GM19239 (cell line): Measurements from ENCODE around the gene TMEM63A.
"Not testable (repeated sequence)": the region's sequence is repeated elsewhere in the genome, so short reads cannot be mapped to it uniquely, and the experiment has no call there.

Source experiments
- DNase-seq: peaks from one replicate; pipeline ENCODE4 v3.0.0; 2011; ENCODE audit warnings: low spot score; ENCODE audit not compliant: insufficient read length
- FAIRE-seq: peaks from 2 replicates; lab custom pipeline; 2011; peaks lifted over from hg19 to GRCh38; lab: Jason Lieb, UNC

Gene TMEM63A

DNA sequence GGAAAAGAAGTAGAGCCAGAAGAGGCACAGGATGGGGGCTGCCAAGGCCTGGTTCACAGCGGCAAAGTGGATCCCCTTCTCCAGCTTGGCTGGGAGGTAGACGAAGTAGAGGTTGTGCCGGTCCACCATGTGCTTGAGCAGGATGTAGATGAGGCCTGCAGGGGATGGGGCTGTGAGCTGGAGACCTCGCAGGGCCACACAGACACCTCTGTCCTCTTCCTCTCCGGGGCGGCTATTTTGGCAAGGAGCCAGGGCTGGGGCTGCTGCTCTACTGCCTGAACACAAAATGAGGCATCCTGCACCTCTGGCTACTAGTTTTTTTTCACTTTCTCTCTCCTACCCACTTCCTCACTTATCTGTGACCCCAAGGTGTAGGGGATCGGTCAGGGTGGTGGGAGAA, 32.3 kb downstream of the TMEM63A start:
- no peak for DNase-seq
- FAIRE-seq: no peak

DNA sequence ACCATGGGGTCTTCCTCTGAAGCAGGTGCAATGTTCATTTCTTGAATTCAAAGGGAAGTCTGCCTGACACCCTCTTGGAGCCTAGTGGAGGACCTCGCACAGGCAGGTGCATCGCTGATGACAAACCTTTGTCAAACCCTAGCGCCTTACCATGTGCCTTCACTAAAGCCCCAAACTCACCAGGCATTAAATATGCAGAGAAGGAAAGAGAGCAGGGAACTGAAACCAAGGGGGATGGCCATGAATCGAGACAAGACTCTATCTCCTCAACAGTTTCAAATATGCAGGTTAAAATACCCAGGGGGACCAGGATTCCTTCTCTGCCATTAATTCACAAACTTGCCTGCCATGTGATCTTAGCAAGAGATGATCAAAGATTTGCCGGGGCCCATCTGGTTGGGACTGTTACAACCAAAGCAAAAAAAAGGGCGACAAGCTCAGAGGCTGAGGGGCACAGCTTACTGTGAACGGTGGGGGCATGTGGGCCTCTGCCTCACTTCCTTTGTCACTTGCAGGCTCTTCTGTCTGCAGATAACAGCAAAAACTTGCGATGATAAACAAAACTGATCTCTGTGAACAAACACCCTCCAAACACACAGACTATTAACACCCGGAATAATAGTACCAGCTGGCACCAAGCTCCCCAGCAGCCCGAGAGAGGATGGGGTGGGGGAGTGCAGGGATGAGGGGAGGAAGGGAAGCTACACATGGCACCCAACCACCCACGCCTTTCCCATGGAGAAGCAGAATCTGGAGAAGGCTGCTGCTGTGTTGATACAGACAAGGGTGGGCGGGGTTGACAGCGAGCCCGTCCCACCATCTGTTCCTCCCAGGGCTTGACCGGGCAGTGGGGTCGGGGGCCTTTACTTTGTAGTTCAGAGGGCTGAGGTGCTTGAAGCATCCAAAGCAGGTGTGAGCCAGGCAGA, 33.9 kb downstream of the TMEM63A start:
- FAIRE-seq (peak; percentile 91), DNase-seq (peak; percentile 34)

DNA sequence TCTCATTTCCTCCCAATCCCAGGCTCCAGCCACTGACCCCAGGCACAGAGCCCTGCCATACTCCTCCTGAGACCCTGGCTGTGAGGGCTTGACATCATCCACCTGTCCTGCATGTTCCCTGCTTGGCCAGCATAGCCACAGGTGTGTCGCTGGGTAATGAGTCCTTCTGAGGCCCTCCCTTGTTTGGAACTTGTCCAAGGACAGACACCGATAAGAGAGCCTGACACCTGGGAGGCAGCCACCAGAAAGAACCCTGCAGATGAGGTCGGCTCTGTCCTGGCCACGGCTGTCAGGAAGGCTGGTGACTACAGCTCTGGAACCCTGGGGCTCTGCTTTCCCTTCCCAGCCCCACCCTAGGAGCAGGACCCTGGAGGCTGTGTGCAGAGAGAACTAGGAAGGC, 34.6 kb downstream of the TMEM63A start:
- FAIRE-seq (no peak), DNase-seq (no peak)

DNA sequence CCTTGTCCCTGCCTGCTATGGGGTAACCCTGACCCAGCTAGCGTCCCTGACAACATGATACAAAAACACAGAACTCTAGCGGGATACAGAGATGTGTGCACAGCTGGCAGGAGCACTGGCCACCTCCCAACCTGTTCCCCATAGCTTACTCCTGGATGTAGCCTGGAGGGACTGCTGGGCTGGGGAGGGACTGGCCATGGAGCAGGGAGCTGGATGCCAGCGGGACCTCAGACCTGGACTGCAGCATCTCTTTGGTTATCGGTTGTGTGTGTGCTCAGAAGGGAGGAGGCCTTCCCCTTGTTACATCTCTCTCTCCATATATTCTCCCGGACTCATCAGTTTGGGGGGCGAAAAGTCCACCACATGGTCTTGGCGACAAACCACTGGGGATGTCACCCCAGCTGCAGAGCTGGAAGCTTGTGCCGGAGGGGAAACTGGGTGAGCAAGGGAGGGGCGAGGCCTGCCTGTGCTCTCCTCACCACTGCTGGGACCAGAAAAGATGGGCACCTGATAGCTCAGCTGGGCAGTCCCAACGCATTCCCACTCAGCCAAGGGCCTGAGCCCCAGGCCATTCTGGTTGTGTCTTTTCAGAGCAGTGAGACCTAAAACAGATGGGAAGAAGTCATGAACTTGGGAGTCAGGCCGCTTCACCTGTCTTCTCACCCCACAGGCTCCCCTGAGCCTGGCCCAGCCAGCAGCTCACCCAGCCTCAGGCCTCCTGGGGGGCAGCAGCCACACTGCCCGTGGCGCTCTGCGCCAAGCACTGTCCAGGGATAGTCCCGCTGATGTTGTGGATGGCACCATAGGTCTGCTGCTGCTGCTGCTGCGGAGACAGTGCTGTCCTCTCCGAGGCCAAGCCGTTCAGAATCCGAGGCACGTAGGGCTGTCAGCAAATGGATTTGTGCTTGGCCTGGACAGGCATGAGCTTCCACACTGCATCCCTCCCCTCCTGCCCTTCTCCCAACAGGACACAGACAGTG, 35.6 kb downstream of the TMEM63A start:
- FAIRE-seq: no peak

DNA sequence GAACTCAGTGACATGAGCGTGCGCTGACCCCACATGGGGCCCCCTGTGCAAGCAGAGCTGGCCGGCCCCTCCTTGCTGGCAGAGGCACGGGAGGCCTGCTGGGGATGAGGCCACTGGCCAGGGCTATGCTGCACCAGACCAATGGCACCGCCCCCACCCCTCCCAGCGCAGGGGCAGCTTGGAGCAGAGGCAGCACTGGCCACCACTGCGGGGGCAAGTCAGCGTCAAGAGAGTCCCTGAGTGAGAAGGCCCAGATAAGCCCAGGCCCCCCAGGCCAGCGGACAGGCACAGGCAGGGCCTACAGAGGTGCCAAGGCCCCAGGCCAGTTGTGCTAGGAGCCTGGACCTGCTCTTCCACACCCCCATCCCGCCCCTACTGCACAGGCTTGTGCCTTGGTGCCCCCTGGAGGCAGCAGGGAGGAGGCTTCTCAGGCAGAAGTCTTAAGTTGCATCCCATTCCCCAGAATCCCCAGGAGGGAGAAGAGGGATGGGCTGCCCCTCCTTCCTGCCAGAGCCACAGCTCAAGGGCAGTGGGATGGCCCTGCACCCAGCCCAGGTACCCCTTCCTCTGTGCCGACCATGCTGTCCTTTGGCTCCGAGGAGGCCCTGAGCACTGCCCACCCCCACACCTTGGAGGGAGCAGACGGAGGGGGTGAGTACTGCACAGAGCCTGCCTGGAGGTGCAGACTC, 36.5 kb downstream of the TMEM63A start:
- FAIRE-seq (no peak), DNase-seq (no peak)

More for the DNA sequence above, 35.6 kb downstream of the TMEM63A start:
- DNase-seq: no peak

DNA sequence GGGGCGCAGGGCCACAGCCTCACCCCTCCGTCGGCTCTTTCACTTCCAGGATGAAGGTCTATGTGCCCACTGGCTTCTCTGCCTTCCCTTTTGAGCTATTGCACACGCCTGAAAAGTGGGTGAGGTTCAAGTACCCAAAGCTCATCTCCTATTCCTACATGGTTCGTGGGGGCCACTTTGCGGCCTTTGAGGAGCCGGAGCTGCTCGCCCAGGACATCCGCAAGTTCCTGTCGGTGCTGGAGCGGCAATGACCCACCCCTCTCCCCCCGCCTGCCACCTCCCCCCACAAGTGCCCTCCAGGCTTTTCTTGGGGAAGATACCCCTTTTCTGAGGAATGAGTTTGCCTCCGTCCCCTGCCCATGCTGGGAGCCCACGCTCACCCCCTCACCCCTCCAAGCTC, 37.1 kb downstream of the TMEM63A start:
- no peak for DNase-seq
- FAIRE-seq: no peak

DNA sequence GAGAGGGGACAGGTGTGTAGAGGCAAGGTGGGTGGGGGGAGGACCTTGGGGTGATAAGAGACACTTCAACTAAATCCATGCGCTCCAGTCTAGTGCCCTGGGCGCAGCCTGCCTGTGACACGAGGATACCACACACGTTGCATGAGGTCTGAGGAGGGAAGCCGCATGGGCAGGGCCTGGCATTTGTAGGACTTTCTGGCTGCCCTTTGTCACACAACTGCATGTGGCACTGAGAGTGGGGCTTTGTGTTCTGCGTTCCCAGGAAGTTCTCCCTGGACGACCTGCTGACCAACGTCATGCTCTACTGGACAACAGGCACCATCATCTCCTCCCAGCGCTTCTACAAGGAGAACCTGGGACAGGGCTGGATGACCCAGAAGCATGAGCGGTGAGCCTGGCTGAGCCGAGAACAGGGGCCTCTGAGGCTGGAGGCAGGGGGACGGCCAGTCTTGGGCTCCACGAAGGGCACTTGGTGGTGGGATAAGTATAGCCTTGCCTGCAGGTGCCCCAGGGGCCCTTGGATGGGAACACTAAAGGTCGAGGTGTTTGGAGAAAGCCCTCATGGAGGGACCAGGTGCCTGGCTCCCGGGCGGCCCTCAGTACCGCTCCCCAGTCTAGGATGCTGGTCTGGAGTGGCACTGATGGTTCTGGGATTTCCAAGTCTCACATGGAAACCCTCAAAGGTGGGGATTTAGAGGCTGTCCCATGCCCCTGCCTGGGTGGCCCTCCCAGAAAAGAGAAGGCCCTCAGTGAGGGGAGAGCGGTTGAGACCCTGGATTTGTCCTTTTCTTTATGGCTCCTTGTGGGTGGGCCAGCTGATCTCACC, 37.7 kb downstream of the TMEM63A start:
- DNase-seq (no peak), FAIRE-seq (no peak)

DNA sequence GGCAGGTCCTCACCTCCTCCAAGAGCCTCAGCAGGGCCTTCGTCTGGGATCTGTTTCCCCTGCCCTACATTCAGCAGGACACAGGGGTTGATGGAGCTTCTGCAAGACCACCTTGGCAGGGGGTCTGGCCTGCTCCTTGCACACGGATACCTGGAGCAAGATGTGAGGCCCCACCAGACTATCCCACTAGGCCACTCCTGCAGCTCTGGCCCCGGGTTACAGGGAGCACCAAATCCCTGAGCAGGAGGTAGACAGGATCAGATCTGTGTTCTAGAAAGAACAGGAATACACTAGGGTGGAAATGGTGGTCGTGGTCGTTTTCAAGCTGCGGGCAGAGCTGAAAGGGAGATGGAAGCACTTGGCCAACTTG, 38.8 kb downstream of the TMEM63A start:
- DNase-seq: no peak
- FAIRE-seq: no peak

DNA sequence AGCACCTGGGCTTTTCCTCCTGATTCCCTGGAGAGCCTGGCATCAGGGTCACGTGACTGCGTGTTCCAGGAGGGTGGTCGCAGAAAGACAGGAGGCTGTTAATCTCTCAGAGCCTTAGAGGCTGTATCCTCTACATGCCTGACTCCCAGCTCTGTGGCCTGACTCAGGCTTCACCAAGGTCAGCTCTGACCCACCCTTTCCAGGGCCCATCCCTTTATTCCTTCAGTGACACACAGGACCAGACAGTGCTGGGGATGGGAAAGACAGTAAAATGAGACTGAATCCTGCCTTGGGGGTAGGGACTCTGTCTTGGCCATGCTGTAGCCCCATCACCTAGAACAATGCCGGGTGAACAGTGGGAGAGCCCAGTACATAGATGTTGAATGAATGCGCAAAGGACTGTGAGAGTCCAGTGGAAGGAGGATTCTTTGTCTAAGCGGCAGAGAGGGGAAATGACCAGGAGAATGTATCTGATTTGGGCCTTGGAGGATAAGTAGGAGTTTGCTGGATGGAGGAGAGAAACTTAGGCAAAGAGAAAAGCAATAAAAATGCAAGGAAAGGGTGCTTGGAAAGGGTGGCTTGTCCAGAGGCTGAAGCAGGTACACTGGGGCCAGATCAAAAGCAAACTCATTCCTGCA, 39.3 kb downstream of the TMEM63A start:
- DNase-seq (no peak), FAIRE-seq (no peak)

DNA sequence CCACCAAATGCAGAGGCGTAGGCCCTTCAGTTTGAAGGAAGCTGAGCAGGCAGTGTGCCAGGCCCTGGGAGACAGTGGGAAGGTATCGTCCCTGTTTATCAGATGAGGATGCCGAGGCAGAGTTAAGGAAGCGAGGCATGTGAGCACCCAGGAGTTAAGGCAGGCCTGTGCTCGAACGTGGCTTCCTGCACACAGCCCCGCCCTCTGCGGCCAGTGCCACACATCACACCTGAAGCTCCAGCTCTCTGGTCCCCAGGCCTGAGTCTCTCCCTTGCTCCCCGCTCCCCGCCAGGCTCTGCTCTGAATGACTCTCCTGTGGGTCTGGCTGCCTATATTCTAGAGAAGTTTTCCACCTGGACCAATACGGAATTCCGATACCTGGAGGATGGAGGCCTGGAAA, 40.1 kb downstream of the TMEM63A start:
- DNase-seq: no peak
- no peak for FAIRE-seq

DNA sequence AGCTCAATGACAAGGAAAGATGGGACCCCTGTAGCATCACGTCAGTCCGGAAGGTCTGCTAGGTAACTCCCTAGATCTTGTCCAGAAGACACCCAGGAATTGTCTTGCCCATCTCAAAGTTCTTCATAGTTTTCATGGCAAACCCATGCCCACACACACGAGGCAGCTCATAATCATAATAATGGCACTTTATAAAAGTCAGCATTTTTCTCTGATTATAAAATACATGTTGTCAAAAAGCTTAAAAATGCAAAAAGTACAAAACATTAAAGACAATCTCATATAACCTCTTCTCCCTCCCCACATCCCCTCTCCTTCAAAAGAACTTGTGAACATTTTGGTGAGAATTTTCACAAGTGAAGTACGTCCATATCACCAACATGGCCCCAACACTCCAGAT, 41.5 kb downstream of the TMEM63A start:
- no peak for DNase-seq
- FAIRE-seq: no peak

DNA sequence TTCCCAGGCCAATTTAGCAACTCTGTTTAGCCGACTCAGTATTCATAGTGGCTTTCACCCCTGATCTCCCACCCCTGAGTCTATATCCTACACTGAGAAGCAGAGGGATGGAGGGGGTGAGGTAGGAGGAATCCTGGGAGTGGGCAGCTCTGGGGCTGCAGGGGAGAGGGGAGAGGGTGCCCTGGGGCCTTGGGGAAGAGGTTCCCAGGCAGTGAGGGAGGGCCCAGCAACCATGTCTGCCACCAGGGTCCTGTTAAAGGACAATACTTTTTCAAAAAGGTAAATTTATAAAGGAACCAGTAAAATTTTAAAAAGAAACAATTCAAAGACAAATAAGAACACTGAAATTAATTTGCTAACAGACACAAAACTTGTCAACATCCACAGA, 42.0 kb downstream of the TMEM63A start:
- FAIRE-seq (no peak), DNase-seq (no peak)

DNA sequence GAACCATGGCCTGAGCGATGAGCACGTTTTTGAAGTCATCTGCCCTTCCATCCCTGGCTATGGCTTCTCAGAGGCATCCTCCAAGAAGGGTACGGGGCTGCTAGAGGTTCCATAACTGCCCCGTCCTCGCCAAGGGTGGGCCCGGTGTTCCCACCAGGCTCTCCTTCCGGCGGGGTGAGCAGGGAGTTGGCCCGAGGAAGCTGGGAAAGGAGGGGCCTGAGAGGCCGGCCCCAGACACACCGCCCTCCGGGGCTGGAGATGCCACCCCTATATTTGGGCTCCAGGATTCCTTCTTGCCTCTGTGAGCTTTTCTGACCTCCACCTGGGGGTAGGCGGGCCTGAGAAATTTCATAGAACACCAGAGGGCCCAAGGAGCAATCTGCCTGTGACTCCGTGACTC, 43.4 kb downstream of the TMEM63A start:
- no peak for FAIRE-seq
- DNase-seq: no peak

DNA sequence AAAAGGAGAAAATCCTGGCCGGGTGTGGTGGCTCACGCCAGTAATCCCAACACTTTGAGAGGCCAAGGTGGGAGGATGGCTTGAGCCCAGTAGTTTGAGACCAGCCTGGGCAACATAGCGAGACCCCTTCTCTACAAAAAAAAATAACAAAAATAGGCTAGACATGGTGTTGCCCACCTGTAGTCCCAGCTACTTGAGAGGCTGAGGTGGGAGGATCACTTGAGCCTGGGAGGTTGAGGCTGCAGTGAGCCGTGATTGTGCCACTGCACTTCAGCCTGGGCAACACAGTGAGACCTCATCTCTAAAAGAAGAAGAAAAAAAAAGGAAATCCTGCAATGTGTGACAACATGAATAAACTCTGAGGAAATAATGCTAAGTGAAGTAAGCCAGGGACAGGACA, 45.9 kb downstream of the TMEM63A start:
- not testable (repeated sequence) for FAIRE-seq, DNase-seq

DNA sequence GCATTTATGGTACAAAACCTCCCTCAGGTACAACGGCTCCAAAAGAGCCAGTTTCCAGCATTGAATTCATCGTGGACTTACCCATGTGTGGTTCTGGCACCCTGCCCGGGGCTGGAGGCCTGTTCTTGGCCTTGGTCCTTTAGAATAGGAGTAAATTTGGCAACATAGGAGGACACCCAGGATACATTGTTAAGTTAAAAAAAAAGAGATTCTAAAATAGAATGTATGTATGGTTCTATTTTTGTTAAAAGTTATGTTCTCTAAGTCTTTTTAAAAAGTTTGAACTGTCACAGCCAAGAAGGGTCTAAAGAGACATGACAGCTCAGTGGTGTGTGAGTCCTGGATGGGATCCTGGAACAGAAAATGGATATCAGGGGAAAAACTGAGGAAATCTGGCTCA, 46.3 kb downstream of the TMEM63A start:
- FAIRE-seq: no peak

DNA sequence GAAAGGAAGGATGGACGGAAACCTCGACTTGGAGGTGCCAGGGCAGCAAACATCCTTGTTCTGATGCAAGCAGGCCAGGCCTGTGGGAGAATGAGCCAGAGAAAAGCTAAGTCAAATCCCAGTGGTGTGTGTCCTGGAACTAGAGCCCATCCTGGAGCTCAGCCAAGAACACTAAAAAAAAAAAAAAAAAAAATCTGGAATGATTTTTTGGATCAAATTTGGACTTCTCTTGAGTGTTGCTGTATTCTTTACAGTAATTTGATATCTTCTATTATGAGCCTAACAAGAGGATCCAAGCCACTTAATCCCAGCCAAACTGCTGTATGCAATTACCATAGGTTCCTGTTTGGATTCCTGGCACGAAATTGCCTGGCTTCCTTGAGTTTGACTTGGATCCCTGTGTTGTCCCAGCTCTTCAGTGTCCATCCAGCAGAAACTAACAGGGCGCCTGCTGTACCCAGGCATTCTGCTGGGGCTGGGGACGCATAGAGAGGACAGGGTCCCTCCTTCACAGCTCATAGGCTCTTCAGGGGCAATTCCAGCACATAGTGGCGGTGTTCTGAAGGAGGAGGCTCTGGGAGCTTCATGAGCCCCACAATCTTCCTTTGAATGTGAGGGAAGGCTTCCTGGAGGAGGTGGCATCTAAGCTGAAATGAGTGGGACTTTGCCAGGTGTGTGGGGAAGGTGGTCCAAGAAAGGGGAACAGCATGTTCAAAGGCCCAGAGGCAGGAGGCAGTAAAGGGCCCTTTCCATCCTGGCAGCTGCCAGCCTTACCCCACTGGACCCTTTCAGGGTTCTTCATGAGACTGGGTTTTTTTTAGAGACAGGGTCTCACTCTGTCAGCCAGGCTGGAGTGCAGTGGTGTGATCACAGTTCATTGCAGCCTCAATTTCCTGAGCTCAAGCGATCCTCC, 47.5 kb downstream of the TMEM63A start:
- FAIRE-seq: no peak

More for the DNA sequence above, 46.3 kb downstream of the TMEM63A start:
- DNase-seq: no peak

DNA sequence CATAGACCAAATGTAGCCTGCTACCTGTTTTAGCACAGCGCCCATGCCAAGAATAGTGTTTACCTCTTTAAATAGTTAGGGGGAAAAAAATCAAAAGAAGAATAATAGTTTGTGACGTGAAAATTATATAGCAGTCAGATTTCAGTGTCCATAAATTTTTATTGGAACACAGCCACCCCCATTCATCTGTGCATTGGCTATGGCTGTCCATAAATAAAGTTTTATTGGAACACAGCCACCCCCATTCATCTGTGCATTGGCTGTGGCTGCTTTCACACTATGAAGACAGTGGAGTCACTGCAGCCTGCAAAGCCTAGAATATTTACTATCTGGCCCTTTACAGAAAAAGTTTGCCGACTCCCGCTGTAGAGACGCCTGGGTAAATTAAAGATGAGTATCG, 51.3 kb downstream of the TMEM63A start:
- FAIRE-seq: no peak
- no peak for DNase-seq

More for the DNA sequence above, 47.5 kb downstream of the TMEM63A start:
- no peak for DNase-seq

DNA sequence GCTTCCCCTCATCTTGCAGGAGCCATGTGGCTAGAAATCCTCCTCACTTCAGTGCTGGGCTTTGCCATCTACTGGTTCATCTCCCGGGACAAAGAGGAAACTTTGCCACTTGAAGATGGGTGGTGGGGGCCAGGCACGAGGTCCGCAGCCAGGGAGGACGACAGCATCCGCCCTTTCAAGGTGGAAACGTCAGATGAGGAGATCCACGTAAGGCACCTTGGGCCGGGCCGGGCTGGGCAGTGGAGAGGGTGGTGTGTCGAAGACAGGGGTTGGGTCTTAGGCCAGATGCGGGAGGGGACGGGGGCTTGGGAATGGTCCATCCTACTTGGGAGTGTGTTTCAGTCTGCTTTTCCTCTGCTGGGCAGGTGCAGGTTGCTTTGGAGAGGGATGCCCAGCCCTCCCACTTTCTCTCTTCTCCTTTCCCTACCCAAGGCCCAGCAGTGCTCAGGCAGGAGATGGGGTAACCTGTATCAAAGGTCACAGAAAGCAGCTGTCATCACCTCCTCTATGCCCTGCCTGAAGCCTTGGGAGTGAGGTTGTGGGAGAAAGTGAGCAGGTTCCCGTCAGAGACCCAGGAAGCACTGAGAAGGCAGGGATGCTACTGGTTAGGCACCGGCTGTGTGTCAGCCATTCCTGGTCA, 53.4 kb downstream of the TMEM63A start:
- FAIRE-seq: no peak
- DNase-seq: no peak
